ENCODE results near the gene NLRP7. TPM values are rescaled to one million over a fixed set of nuclear protein-coding genes. Genes with fewer than 3 reads are reported as not detected.

Gene NLRP7
- polyA plus RNA-seq, 2 donors = not detected

DNA sequence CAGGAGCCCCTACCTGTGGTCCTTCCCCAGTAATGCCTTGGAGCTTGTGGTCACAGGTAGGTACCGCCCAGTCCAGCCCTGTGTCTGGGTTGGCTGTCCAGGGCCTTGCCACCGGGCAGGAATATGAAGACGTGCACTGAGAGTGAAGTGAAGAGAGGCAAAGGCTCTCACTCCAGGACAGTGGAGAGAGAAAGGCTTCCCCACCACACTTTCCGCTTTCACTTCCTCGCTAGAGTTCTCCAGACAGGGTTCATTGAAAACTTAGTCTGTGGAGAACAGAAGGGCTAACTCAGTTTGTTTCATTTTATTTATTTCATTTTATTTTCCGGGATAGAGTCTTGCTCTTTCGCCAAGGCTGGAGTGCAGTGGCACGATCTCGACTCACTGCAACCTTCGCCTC is 59.1 kb downstream of the NLRP7 start:
- H3K4me3 ChIP-seq (ENCODE audit: low read depth in 1 of 2, low read length in 2 of 2) = no peak overlapping the region
- H3K4me1 ChIP-seq (ENCODE audit: control insufficient read depth in 2 of 2, insufficient read depth in 2 of 2, low read length in 1 of 2) = no peaks in the 10 kb centered on the region
- H3K27me3 ChIP-seq (ENCODE audit: control insufficient read depth in 1 of 2, insufficient read depth in 2 of 2, low read length in 2 of 2) = no peaks in the 10 kb centered on the region
- no peaks in the 10 kb centered on the region for H3K9me3 ChIP-seq (ENCODE audit: control insufficient read depth in 2 of 2, insufficient read depth in 1 of 2, low read depth in 1 of 2, low read length in 1 of 2)
- WGBS, 2 donors = 88 to 92% methylated on average over 10 of the region's 10 CpGs
- H3K27ac ChIP-seq (ENCODE audit: low read depth in 2 of 2, low read length in 1 of 2) = no peak overlapping the region
- no peaks in the 10 kb centered on the region for H3K36me3 ChIP-seq (ENCODE audit: control insufficient read depth in 2 of 2, insufficient read depth in 2 of 2, low read length in 1 of 2)

- H3K4me1 ChIP-seq (ENCODE audit: control insufficient read depth in 2 of 2, insufficient read depth in 2 of 2, low read length in 1 of 2) = no peaks in the 10 kb centered on the region
- H3K9me3 ChIP-seq (ENCODE audit: control insufficient read depth in 2 of 2, insufficient read depth in 1 of 2, low read depth in 1 of 2, low read length in 1 of 2) = peaks cover 0 to 5% of the 10 kb centered on the region in 2 donors
- 76 to 78% methylated on average over 9 of the region's 9 CpGs for WGBS, 2 donors
- H3K4me3 ChIP-seq (ENCODE audit: low read depth in 1 of 2, low read length in 2 of 2) = no peak overlapping the region
- H3K27ac ChIP-seq (ENCODE audit: low read depth in 2 of 2, low read length in 1 of 2) = no peak overlapping the region
- no peaks in the 10 kb centered on the region for H3K36me3 ChIP-seq (ENCODE audit: control insufficient read depth in 2 of 2, insufficient read depth in 2 of 2, low read length in 1 of 2)
- peaks cover 0 to 3% of the 10 kb centered on the region in 2 donors for H3K27me3 ChIP-seq (ENCODE audit: control insufficient read depth in 1 of 2, insufficient read depth in 2 of 2, low read length in 2 of 2)
Observed at GRCh38 chr19:54883228-54883627, 64.1 kb downstream of the NLRP7 start.

DNA sequence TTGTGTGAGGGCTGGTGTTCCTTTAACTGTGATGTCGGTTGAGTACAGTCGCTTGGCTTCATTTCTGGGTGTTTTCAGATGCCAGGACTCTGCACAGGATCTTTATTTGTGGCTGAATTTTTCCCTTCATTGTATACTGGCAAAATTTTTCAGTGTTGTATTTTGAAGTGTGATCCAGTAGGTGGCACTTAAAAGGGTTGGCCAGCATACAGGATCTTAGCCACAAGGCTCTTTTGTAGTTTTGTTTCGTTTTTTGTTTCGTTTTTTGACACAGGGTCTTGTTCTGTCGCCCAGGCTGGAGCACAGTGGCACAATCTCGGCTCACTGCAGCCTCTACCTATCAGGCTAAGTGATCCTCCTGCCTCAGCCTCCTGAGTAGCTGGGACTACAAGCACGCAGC is 64.6 kb downstream of the NLRP7 start:
- Histone ChIP-seq H3K4me1 (ENCODE audit: control insufficient read depth in 2 of 2, insufficient read depth in 2 of 2, low read length in 1 of 2) (no peaks in the 10 kb centered on the region), H3K9me3 (ENCODE audit: control insufficient read depth in 2 of 2, insufficient read depth in 1 of 2, low read depth in 1 of 2, low read length in 1 of 2) (peaks cover 0 to 5% of the 10 kb centered on the region in 2 donors), H3K4me3 (ENCODE audit: low read depth in 1 of 2, low read length in 2 of 2) (no peak overlapping the region), H3K27ac (ENCODE audit: low read depth in 2 of 2, low read length in 1 of 2) (no peak overlapping the region), H3K27me3 (ENCODE audit: control insufficient read depth in 1 of 2, insufficient read depth in 2 of 2, low read length in 2 of 2) (peaks cover 0 to 3% of the 10 kb centered on the region in 2 donors), H3K36me3 (ENCODE audit: control insufficient read depth in 2 of 2, insufficient read depth in 2 of 2, low read length in 1 of 2) (no peaks in the 10 kb centered on the region)
- WGBS, 2 donors = 48 to 53% methylated on average over 7 of the region's 7 CpGs

DNA sequence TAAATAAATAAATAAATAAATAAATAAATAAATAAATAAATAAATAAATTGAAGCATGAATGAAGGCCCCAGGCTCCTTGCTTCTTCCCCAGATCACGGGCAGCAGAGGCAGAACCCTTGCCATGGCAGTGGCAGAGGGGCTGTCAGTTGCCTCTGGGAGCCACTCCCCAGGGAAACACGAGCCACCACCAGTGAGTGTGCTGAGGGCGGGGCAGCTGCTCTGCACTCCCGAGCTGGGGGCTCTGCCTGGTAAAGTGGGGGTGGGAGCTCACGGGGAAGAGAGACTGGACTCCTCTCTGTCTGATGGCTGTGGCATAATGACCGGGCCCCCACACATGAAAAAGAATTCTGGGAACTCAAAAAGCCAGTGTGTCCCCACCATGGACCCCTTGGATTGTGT is 65.4 kb downstream of the NLRP7 start:
- Histone ChIP-seq H3K4me3 (ENCODE audit: low read depth in 1 of 2, low read length in 2 of 2) (no peak overlapping the region), H3K4me1 (ENCODE audit: control insufficient read depth in 2 of 2, insufficient read depth in 2 of 2, low read length in 1 of 2) (no peaks in the 10 kb centered on the region), H3K27ac (ENCODE audit: low read depth in 2 of 2, low read length in 1 of 2) (no peak overlapping the region), H3K27me3 (ENCODE audit: control insufficient read depth in 1 of 2, insufficient read depth in 2 of 2, low read length in 2 of 2) (peaks cover 0 to 3% of the 10 kb centered on the region in 2 donors), H3K36me3 (ENCODE audit: control insufficient read depth in 2 of 2, insufficient read depth in 2 of 2, low read length in 1 of 2) (no peaks in the 10 kb centered on the region), H3K9me3 (ENCODE audit: control insufficient read depth in 2 of 2, insufficient read depth in 1 of 2, low read depth in 1 of 2, low read length in 1 of 2) (peaks cover 0 to 5% of the 10 kb centered on the region in 2 donors)
- 53 to 72% methylated on average over 6 of the region's 6 CpGs for WGBS, 2 donors

DNA sequence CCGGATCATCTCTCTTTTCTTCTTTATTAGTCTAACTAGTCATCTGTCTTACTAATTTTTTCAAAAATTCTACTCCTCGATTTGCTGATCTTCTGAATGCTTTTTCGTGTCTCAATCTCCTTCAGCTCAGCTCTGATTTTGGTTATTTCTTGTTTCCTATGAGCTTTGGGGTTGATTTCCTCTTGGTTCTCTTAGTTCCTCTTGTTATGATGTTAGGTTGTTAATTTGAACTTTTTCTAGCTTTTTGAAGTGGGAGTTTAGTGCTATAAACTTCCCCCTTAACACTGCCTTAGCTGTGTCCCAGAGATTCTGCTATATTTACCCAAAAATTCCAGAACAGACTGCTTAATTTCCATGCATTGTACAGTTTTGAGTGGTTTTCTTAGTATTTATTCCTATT is 69.9 kb downstream of the NLRP7 start:
- 53 to 65% methylated on average over 3 of the region's 3 CpGs for WGBS, 2 donors
- Histone ChIP-seq H3K27me3 (ENCODE audit: control insufficient read depth in 1 of 2, insufficient read depth in 2 of 2, low read length in 2 of 2) (peaks cover 0 to 3% of the 10 kb centered on the region in 2 donors), H3K4me1 (ENCODE audit: control insufficient read depth in 2 of 2, insufficient read depth in 2 of 2, low read length in 1 of 2) (no peaks in the 10 kb centered on the region), H3K4me3 (ENCODE audit: low read depth in 1 of 2, low read length in 2 of 2) (no peak overlapping the region), H3K36me3 (ENCODE audit: control insufficient read depth in 2 of 2, insufficient read depth in 2 of 2, low read length in 1 of 2) (no peaks in the 10 kb centered on the region), H3K9me3 (ENCODE audit: control insufficient read depth in 2 of 2, insufficient read depth in 1 of 2, low read depth in 1 of 2, low read length in 1 of 2) (peaks cover 0 to 6% of the 10 kb centered on the region in 2 donors), H3K27ac (ENCODE audit: low read depth in 2 of 2, low read length in 1 of 2) (no peak overlapping the region)

GRCh38 chr19:54875506-54875905 is 71.8 kb downstream of the NLRP7 start:
- Histone ChIP-seq H3K9me3 (ENCODE audit: control insufficient read depth in 2 of 2, insufficient read depth in 1 of 2, low read depth in 1 of 2, low read length in 1 of 2) (peaks cover 0 to 1% of the 10 kb centered on the region in 2 donors), H3K36me3 (ENCODE audit: control insufficient read depth in 2 of 2, insufficient read depth in 2 of 2, low read length in 1 of 2) (no peaks in the 10 kb centered on the region), H3K27me3 (ENCODE audit: control insufficient read depth in 1 of 2, insufficient read depth in 2 of 2, low read length in 2 of 2) (no peaks in the 10 kb centered on the region), H3K27ac (ENCODE audit: low read depth in 2 of 2, low read length in 1 of 2) (no peak overlapping the region), H3K4me1 (ENCODE audit: control insufficient read depth in 2 of 2, insufficient read depth in 2 of 2, low read length in 1 of 2) (no peaks in the 10 kb centered on the region), H3K4me3 (ENCODE audit: low read depth in 1 of 2, low read length in 2 of 2) (no peak overlapping the region)
- 52 to 55% methylated on average over 2 of the region's 2 CpGs for WGBS, 2 donors

GRCh38 chr19:54873990-54874389 is 73.3 kb downstream of the NLRP7 start, which contains the start of gene FCAR:
TSS of gene FCAR (plus strand) at chr19:54874235. CDS start at chr19:54874290, 55 bp downstream.
- Histone ChIP-seq H3K9me3 (ENCODE audit: control insufficient read depth in 2 of 2, insufficient read depth in 1 of 2, low read depth in 1 of 2, low read length in 1 of 2) (peaks cover 0 to 1% of the 10 kb centered on the region in 2 donors), H3K27me3 (ENCODE audit: control insufficient read depth in 1 of 2, insufficient read depth in 2 of 2, low read length in 2 of 2) (no peaks in the 10 kb centered on the region), H3K4me1 (ENCODE audit: control insufficient read depth in 2 of 2, insufficient read depth in 2 of 2, low read length in 1 of 2) (no peaks in the 10 kb centered on the region), H3K36me3 (ENCODE audit: control insufficient read depth in 2 of 2, insufficient read depth in 2 of 2, low read length in 1 of 2) (no peaks in the 10 kb centered on the region), H3K4me3 (ENCODE audit: low read depth in 1 of 2, low read length in 2 of 2) (no peak within 1 kb of the TSS), H3K27ac (ENCODE audit: low read depth in 2 of 2, low read length in 1 of 2) (no peak within 1 kb of the TSS)
- WGBS, 2 donors = 78 to 79% methylated on average over 8 of the region's 8 CpGs

Other genes starting within 250 kb of the NLRP7 start
- not detected for gene KIR3DL3, start 223.1 kb downstream of the NLRP7 start, polyA plus RNA-seq
- not detected for gene KIR2DL3, start 209.0 kb downstream of the NLRP7 start, polyA plus RNA-seq
- not detected for gene KIR2DL1, start 177.7 kb downstream of the NLRP7 start, polyA plus RNA-seq
- not detected for gene KIR2DL4, start 143.9 kb downstream of the NLRP7 start, polyA plus RNA-seq
- not detected for gene KIR3DL1, start 131.1 kb downstream of the NLRP7 start, polyA plus RNA-seq
- not detected for gene KIR2DS4, start 114.9 kb downstream of the NLRP7 start, polyA plus RNA-seq
- gene KIR3DL2, start 97.1 kb downstream of the NLRP7 start, polyA plus RNA-seq = under 1 TPM in 1 of 2 donors, not detected in 1; 0.04 TPM
- gene FCAR, start 73.3 kb downstream of the NLRP7 start, polyA plus RNA-seq = under 1 TPM in 1 of 2 donors, not detected in 1; 0.10 TPM
- not detected for gene NCR1, start 41.4 kb downstream of the NLRP7 start, polyA plus RNA-seq
- gene NLRP2, start 18.8 kb upstream of the NLRP7 start, polyA plus RNA-seq = 10 to 100 TPM in 1 of 2 donors, 1 to 10 TPM in 1; 3.8 to 20.5 TPM
- 1 to 10 TPM in 1 of 2 donors, under 1 TPM in 1; 0.45 to 1.6 TPM for gene GP6, start 90.7 kb upstream of the NLRP7 start, polyA plus RNA-seq
- 10 to 100 TPM; 32.5 to 60.6 TPM for gene RDH13, start 115.6 kb upstream of the NLRP7 start, polyA plus RNA-seq
- 1,000 to 10,000 TPM in 1 of 2 donors, 100 to 1,000 TPM in 1; 578 to 1,427 TPM for gene EPS8L1, start 128.3 kb upstream of the NLRP7 start, polyA plus RNA-seq
- 100 to 1,000 TPM in 1 of 2 donors, 10 to 100 TPM in 1; 77.7 to 100 TPM for gene PPP1R12C, start 170.1 kb upstream of the NLRP7 start, polyA plus RNA-seq
- gene TNNT1, start 201.7 kb upstream of the NLRP7 start, polyA plus RNA-seq = 10 to 100 TPM in 1 of 2 donors, 1 to 10 TPM in 1; 6.1 to 10.9 TPM
- 1 to 10 TPM; 1.0 to 2.6 TPM for gene TNNI3, start 210.2 kb upstream of the NLRP7 start, polyA plus RNA-seq
- gene DNAAF3, start 219.1 kb upstream of the NLRP7 start, polyA plus RNA-seq = 1 to 10 TPM in 1 of 2 donors, under 1 TPM in 1; 0.44 to 1.1 TPM
- gene SYT5, start 232.8 kb upstream of the NLRP7 start, polyA plus RNA-seq = under 1 TPM in 1 of 2 donors, not detected in 1; 0.05 TPM

Data from esophagus (tissue), 2 donors.